ENCODE data around the gene GPR155. TPM values are rescaled to one million over a fixed set of nuclear protein-coding genes. Genes with fewer than 3 reads are reported as not detected.

GPR155 gene
- polyA plus RNA-seq, 1 donor (not counting 4 experiments of a cell fraction or from before 2014, with no cell fraction given), result 15.7 TPM

GRCh38 chr2:174527101-174527721, 40.4 kb upstream of the GPR155 start:
- Histone ChIP-seq H3K9ac (ENCODE audit: control insufficient read depth, extremely low read depth, insufficient read depth, low read length) (no peak overlapping the region), H3K4me1 (ENCODE audit: control insufficient read depth, extremely low read depth, insufficient read depth, low read length) (peaks cover 11% of the 10 kb centered on the region), H3K27ac (ENCODE audit: control insufficient read depth, insufficient read depth, low read length) (no peak overlapping the region), H3K4me2 (ENCODE audit: control insufficient read depth, extremely low read depth, insufficient read depth, low read depth, low read length) (no peak overlapping the region), H3K79me2 (ENCODE audit: control insufficient read depth, insufficient read depth, low read length) (no peaks in the 10 kb centered on the region), H3K27me3 (ENCODE audit: control insufficient read depth, extremely low read depth, insufficient read depth, low read length) (no peaks in the 10 kb centered on the region), H3K36me3 (ENCODE audit: control insufficient read depth in 2 of 2, extremely low read depth in 1 of 2, insufficient read depth in 2 of 2, low read length in 2 of 2) (no peaks in the 10 kb centered on the region), H3K9me1 (ENCODE audit: control insufficient read depth, extremely low read depth, insufficient read depth, low read length) (no peaks in the 10 kb centered on the region), H4K20me1 (ENCODE audit: control insufficient read depth, extremely low read depth, insufficient read depth, low read length) (no peaks in the 10 kb centered on the region), H2AFZ (ENCODE audit: control insufficient read depth, low read length) (no peak overlapping the region), H3K4me3 (ENCODE audit: control insufficient read depth in 2 of 3, extremely low read depth in 1 of 3, insufficient read depth in 2 of 3, low read depth in 1 of 3, low read length in 3 of 3) (no peak overlapping the region), H3K9me3 (ENCODE audit: control insufficient read depth, low read depth, low read length) (no peaks in the 10 kb centered on the region)
- TF ChIP-seq, protein P1, sequence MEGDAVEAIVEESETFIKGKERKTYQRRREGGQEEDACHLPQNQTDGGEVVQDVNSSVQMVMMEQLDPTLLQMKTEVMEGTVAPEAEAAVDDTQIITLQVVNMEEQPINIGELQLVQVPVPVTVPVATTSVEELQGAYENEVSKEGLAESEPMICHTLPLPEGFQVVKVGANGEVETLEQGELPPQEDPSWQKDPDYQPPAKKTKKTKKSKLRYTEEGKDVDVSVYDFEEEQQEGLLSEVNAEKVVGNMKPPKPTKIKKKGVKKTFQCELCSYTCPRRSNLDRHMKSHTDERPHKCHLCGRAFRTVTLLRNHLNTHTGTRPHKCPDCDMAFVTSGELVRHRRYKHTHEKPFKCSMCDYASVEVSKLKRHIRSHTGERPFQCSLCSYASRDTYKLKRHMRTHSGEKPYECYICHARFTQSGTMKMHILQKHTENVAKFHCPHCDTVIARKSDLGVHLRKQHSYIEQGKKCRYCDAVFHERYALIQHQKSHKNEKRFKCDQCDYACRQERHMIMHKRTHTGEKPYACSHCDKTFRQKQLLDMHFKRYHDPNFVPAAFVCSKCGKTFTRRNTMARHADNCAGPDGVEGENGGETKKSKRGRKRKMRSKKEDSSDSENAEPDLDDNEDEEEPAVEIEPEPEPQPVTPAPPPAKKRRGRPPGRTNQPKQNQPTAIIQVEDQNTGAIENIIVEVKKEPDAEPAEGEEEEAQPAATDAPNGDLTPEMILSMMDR (optimal IDR thresholded peaks at IDR 0.05 in 1 of 3, IDR thresholded peaks at IDR 0.05 in 1 of 3, conservative IDR thresholded peaks at IDR 0.05 in 1 of 3; ENCODE audit: extremely low read depth in 1 of 3, insufficient read depth in 2 of 3, low read length in 3 of 3), result no peak
- no peak for TF ChIP-seq EZH2 (IDR thresholded peaks at IDR 0.05; ENCODE audit: low read length)
- no peak for FAIRE-seq
- DNase-seq (ENCODE audit: low read depth, low spot score), result no peak
- dilution Hi-C loops (cut with MboI; ENCODE audit: extremely low pct_ligation_motif_present, low sequenced_read_pairs), result no loop called here

- H3K4me3 ChIP-seq (ENCODE audit: control insufficient read depth in 2 of 3, extremely low read depth in 1 of 3, insufficient read depth in 2 of 3, low read depth in 1 of 3, low read length in 3 of 3), result no peak overlapping the region
- no peaks in the 10 kb centered on the region for H4K20me1 ChIP-seq (ENCODE audit: control insufficient read depth, extremely low read depth, insufficient read depth, low read length)
- no peaks in the 10 kb centered on the region for H3K9me1 ChIP-seq (ENCODE audit: control insufficient read depth, extremely low read depth, insufficient read depth, low read length)
- TF ChIP-seq EZH2 (IDR thresholded peaks at IDR 0.05; ENCODE audit: low read length), result no peak
- TF ChIP-seq, protein P1 (optimal IDR thresholded peaks at IDR 0.05 in 1 of 3, IDR thresholded peaks at IDR 0.05 in 1 of 3, conservative IDR thresholded peaks at IDR 0.05 in 1 of 3; ENCODE audit: extremely low read depth in 1 of 3, insufficient read depth in 2 of 3, low read length in 3 of 3), result no peak
- H3K9me3 ChIP-seq (ENCODE audit: control insufficient read depth, low read depth, low read length), result no peaks in the 10 kb centered on the region
- no peak overlapping the region for H2AFZ ChIP-seq (ENCODE audit: control insufficient read depth, low read length)
- H3K9ac ChIP-seq (ENCODE audit: control insufficient read depth, extremely low read depth, insufficient read depth, low read length), result no peak overlapping the region
- no peak overlapping the region for H3K4me2 ChIP-seq (ENCODE audit: control insufficient read depth, extremely low read depth, insufficient read depth, low read depth, low read length)
- H3K27ac ChIP-seq (ENCODE audit: control insufficient read depth, insufficient read depth, low read length), result no peak overlapping the region
- DNase-seq (ENCODE audit: low read depth, low spot score) (no peak), FAIRE-seq (no peak)
- H3K4me1 ChIP-seq (ENCODE audit: control insufficient read depth, extremely low read depth, insufficient read depth, low read length), result no peaks in the 10 kb centered on the region
- no peaks in the 10 kb centered on the region for H3K27me3 ChIP-seq (ENCODE audit: control insufficient read depth, extremely low read depth, insufficient read depth, low read length)
- H3K36me3 ChIP-seq (ENCODE audit: control insufficient read depth in 2 of 2, extremely low read depth in 1 of 2, insufficient read depth in 2 of 2, low read length in 2 of 2), result no peaks in the 10 kb centered on the region
- dilution Hi-C loops (cut with MboI; ENCODE audit: extremely low pct_ligation_motif_present, low sequenced_read_pairs), result loop anchor here (5.0 kb wide), 1 partner anchor 37 kb away; the partner anchor contains the start of gene GPR155
- no peaks in the 10 kb centered on the region for H3K79me2 ChIP-seq (ENCODE audit: control insufficient read depth, insufficient read depth, low read length)
These were observed 37.7 kb upstream of the GPR155 start for GRCh38 chr2:174524527-174524926.

All from keratinocyte (primary cell).